SIG-M5 treated with dmso at 0.1 percent for 504 hours (cell line): ENCODE data around the gene AGPS.
A peak's percentile ranks its signal among the peaks of the same experiment; 100 is the strongest.
"Not testable (repeated sequence)": the region's sequence is repeated elsewhere in the genome, so short reads cannot be mapped to it uniquely, and the experiment has no call there.

ENCODE experiments used
- DNase-seq: peaks from one replicate; lab custom pipeline; 2025; ENCODE audit not compliant: unreplicated experiment; lab: John Stamatoyannopoulos, UW

Gene AGPS

DNA sequence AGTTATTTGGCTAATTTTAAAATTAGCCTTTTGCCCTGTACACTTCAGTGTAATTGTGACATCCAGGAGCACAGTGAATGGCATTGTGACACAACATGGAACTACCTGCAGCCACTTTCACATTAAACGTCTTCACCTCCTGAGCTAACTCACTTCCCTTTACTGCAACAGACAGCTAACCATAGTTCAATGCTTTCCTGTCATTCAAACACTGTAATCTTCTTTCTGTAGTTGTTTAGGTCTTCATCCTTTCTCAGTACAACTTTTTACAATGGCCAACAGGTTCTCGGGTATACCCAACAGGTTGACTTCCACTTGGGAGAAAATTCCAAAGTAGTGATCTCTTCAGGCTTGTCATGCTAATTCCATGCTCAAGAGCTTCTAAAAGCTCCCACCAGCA is 8.6 kb upstream of the AGPS start:
- no peak for DNase-seq

DNA sequence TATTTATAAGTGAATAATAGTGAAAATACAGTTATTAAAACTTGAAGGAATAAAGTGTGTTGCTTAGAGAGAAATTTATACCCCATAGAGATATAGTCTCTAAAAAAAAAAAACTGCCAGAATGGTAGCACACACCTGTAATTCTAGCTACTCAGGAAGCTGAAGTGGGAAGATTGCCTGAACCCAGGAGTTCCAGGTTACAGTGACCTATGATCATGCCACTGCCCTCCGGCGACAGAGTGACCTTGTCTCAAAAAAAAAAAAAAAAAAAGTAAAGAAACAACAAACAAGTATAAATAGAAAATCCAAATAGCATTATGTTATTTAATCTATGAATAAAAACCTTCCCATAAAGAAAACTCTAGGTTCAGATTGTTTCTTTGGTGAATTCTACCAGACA is 7.4 kb upstream of the AGPS start:
- DNase-seq = no peak

DNA sequence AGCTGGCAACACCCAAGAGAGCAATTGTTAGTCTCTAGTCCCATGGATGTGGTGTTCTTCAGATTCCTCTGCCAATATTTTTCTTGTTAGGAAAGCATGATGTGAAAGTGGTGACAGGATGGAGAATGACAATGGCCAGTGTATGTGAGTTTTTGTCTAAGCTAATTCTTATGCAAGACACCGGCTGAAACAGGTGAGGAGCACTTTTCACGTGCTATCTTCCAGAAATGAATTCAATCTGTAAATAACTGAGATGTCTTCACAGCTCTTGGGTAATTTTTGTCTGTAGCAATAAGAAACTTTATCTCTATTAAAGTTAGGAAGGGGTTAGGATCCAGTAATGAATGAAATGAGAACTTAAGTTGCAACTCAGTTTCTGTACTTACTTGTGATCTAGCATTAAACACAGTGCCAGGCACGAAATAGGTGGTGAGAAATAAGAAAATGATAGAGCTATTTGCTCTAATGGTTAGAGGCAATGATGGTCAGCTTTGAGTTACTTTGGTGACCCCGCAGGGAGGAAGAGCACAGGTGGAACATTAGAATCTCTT is 676 bp upstream of the AGPS start:
- no peak for DNase-seq

DNA sequence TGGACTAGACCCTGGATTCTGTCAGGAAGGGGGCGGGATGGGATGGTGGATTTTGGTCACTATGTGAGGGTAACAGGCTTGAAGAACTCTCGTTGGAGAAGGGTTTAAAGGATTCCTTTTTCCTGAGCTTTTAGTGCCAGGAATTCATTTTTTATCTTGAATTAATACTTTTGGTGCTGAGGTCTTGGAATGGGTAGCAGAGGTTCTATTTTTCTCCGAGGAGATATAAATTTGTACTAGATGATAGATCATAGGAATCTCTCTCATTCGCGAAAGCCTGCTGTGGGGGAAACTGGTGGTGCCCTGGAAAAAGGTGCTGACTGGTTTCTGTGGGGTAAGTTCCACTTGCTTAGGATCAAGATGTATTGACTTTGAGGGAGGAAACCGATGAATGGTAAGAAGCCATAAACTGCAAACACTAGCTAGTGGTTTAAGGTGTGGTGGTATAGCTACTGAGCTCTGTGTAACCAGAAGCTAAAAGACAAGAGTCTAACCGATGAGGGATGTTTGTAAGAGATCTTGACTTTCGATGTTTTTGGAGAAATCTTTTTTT is 706 bp downstream of the AGPS start:
- no peak for DNase-seq

DNA sequence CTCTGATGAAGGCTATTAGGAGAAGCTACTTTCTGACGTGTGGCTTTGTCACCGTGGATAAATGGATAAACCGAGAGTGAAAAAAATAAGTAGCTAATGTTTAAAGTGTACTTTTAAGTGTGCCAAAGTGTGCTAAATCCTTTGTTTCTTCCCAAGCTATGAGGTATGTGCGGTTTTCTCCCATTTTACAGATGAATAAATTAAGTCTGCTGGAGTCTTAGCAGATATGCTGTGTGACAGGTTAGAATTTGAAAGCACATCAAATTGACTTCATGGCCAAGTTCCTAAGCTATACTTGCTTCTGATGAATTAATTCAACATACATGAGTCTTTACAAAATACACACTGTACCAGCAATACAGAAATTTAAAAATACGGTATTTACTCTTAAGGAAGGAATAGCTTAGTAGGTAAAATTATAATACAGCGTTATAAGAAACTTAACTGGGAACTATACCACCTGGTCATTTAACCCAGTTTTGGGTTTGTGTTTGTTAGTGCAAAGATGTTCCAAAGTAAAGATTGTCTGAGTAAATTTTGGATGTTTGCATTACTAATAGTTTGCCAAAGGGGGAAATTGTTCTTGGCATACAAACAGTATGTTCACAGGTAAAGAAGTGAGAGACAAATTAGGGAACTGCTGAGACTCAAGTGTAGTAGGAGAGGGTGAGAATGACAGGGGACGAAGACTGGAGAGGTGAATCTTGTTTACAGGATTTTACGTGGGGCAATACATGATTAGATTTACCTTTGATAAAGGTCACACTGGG is 1.4 kb downstream of the AGPS start:
- DNase-seq = no peak

DNA sequence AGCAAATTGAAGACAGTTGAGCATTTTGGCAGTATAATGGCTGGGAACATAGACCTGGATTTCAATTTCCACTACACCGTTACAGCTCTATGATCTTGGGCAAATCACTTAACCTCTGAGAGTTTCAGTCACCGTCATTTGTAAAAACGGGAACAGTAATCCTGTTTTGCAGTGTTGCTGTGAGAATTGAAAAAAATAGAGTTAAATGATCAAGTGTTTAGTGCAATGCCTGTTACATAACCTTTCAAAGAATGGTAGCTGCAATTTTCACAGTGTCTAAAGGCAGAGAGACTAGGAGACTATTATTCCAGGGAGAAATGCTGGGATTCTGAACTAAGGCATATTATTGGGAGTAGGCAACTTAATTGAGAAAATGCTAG is 2.0 kb downstream of the AGPS start:
- DNase-seq = peak; percentile 17

DNA sequence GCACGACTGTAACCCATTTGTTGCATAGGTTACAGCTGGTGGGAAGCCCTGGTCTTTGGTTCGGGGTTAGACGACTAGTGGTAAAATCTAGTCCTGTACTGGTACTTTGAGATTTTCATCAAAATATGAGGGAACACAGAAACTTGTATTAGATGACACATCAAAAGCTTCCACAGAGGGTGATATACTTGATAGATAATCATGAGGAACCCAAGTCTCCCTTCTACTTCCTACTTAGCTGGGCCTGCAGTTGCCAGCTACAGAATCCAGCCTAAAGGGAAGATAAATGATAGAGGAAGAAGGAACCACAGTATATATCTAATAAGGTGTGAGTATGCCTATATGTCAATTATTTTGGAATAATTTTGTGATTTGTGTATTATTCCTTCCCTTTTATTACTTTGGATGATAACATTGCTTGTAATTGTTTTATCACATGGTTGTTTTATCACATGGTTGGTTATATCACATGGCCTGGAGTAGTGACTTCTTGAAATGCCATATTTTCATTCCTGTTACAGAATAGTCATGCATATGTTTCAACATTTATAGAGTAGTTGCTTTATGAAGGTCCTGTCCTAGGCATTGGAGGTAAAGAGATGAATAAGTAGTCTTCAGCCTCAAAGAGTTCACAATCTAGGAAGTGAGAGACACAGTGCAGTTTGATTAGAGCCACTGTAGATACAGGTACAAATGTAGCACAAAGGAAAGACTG is 2.9 kb downstream of the AGPS start:
- DNase-seq = peak; percentile 15

DNA sequence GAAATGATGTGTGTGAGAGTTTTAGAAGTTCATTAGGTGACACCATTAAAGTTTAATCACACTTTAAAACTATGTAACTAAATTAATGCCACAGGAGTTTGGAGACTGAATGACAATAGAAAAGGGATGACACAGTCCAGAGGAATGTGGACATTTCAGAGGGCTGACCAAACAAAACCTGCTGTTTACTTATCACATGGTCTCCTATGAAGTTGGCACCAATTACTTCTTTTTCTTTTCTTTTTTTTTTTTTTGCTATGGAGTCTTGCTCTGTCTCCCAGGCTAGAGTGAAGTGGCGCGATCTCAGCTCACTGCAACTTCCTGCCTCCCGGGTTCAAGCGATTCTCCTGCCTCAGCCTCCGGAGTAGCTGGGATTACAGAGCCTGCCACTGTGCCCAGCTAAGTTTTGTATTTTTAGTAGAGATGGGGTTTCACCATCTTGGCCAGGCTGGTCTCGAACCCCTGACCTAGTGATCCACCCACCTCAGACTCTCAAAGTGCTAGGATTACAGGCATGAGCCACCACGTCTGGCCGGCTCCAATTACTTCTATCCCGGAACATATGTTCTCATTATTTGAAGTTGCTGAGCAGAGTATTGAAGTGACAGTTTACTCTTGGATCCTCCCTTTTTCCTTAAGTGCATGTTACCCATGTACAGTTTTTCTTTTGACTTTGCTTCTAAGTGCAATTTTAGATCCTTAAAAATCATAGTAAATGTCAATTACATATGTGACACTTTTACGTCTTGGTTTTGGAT is 4.3 kb downstream of the AGPS start:
- DNase-seq = peak; percentile 22

DNA sequence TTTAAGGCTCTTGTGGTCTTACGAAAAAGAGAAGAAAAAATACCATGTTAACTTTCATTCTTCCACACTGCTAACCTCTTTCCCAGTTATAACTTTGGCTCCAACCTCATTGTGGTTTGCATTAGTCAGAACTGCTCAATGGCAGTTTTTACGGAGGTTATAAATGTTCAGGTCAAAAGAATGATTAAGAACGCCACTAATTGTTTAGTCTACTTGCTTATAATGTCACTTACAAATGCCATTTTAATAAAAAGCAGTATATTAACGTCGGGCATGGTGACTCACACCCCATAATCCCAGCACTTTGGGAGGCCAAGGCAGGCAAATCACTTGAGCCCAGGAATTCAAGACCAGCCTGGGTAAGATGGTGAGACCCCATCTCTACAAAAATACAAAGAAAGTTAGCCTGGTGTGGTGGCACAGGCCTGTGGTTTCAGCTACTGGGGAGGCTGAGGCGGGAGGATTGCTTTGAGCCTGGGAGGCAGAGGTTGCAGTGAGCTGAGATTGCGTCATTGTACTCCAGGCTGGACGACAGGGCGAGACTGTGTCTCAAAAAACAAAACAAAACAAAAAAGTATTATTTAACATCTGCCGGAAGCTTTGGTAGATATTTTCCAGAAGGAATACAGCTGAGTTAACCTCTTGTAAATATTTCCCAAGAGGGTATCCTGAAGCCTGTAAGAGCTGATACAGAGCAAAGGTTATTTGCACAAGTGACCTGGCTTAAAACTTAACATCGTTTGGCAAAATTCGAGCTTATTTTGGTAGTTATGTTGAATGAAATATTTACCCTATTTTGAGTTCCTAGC is 5.1 kb downstream of the AGPS start:
- DNase-seq = peak; percentile 52

DNA sequence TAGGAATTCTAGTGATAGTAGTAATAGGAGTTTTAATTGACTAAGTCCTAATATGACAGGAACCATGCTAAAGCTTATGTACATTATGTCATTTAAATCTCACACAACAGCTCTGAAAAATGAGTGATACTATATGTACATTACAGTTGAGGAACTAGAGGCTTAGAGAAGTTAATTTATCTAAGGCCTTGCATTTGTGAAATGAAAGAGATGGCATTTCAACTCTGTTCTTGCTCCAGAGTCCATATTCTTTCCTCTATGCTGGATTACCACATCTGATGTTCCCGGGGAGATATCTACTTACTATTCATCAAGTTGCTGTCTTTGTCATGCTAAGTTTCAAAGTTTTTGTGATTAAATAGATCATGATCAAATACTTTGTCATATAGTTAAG is 5.7 kb downstream of the AGPS start:
- DNase-seq = no peak

DNA sequence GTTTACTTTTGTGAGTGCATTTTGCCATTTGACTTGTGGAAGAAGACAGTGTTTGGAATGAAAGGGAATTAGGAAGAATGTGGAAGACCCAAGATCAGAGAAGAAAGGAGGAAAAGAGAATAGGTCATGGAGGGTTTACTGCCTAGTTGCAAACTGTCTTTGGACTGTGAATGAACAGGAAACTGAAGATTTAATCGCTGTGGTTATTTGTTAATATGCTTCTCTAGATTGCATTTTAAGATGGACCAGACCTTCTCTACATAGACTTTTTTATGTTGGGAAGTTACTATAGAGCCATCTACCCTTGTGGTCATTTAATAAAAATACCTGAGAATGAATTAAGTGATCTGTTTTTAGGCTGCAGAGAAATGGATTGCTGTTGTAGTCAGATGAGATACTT is 6.2 kb downstream of the AGPS start:
- no peak for DNase-seq

DNA sequence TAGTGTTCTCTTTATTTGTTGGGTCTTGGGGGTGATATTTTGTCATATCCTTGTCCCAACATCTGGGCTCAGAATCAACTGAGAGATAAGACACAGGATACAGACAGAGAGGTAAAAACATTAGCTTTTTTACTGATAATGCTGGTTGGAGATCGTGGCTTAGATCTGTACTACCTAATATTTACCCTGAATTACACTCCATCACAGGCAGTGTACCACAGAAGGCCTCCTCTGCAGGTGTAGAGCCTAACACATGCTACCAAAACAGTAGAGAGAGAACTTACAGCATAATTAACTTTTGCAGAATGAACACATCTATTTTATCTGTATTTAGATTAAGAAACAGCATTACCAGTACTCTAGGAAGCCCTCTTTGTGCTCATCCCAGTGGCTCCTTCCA is 6.8 kb downstream of the AGPS start:
- no peak for DNase-seq

DNA sequence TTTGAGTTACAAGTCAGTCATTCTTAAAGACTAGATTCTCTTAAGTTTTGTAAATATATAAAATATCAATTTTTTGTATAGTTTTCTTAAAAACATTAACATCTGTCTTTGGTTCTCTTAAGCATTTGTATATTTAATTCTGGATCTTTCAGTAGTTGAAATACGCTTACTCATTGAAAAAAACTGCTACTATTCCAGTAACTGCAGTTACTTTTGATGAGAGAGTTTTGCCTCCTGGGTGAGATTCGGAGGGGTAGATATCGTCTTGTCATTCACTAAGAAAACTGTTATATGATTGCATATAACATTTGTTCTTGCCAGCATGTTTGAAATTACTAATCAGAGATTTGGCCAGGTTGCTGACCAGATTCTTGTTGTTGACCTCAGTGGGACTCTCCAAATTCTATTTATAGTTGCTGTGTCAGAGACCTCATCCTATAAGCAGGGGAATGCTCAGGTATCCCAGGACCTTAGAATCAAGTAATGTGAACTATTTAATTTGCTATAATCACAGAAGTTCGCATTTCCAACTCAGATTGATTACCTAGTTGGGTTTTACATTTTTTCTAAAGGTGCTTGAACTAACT is 7.9 kb downstream of the AGPS start:
- no peak for DNase-seq

DNA sequence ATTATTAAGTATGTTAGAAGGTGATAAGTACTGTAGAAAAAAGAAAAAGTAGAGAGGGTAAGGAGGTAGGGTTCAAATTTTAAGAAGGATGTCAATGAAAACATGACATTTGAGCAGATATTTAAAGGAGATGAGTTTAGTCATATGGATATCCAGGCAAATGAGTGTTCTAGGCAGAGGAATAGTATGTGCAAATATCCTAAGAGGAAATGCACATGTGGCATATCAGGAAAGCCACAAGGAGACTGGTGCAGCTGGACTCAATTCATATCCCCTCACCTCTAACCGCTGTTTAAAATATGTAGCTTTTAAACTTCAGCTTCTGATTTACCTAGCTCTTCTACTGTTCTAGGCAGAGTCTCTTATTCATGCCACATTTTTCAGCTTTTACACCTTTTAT is 9.5 kb downstream of the AGPS start:
- no peak for DNase-seq

DNA sequence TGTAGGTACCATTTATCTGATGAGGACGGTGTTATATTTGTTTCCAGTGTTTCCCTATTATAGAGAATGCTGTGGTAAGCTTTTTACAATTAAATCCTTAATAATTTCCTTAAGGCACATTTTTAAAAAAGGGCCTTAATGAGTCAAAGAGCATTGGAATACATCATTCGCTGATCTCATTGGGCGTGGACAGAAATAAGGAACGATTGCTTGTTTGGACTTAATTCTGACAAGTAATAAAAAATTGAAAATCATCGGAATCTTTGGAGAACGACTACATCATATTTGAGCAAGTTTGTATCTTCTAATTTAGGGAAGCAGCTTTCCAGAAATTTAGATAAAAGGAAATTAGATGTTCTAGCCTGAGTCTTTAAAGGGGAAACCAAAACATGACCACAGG is 11.3 kb downstream of the AGPS start:
- DNase-seq = no peak

DNA sequence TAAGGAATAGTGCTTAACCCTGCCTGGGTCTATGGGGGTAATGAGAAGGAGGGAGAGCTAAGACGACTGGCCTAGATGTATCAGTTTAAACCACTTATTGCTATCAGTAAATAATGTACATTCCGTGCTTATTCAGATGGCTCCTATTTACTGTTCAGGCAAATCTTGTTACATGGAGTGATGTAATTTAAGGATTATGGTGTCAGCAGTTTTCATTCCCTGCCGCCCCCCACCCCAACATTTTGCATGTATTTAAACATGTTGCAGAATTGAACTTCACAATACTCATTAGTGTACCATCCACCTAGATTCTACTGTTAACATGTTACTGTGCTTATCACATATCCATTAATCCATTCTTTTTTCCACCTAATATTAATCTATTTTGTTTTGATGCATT is 11.7 kb downstream of the AGPS start:
- no peak for DNase-seq

DNA sequence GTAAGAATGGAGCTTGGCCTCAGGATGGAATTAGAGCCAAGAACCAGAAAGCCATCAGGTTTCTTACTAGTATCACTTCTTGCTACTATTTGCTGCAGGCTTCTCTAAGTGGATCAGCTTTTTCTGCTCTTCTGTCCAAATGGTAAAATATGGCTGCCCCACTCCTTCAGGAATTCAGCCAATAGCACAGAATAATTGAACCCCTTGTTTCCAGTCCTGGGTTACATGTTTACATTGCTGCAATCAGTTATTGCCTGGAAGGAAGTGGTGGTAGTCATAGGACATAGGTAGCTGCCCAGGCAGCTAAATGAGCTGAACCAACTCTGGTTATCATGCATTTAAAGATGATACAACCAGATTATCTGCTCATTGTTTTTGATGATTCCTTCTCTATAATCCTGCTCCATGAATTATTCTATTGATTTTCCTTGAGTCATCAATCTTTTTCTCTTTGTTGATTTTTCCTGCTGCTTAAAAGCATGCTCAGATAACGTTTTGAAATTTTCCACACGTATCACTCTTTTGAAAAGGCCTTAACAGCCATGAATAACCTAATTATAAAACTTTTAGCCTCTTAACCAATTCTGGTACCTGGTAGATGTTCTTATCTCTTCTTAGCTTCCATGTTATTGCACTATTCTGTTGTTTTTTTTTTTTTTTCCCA is 12.6 kb downstream of the AGPS start:
- no peak for DNase-seq

DNA sequence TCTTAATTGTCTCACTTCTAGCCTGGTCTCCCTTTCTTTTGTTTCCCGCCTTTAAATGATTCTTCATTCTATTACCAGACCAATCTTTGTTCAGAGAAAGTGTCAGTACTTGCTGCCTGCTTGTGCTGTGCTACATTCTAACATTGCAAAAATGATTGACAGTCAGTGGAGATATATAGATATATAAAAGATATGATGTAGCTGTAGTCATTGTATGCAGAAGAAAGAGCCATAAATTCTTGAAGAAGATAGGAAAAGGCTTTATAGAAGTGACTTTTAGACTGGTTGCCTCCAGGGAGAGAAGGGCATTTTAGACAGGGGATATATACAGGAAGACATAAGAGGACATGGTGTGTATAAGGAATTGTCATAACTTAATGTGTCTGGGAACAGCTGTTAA is 13.6 kb downstream of the AGPS start:
- DNase-seq = no peak

DNA sequence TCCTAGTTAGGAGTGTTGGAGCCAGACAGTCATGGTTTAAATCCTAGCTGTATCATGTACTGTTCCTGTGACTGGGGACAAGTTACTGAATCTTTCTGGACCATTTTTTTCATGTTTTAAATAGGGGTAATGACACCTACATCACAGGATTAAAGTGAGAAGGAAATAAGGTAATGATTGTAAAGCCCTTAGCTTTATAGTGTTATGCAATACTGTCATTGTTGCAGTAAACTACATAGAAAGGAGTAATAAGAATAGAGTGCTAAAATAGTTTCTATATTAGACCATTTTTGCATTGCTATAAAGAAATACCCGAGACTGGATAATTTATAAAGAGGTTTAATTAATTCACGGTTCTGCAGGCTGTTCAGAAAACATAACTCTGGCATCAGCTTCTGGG is 14.5 kb downstream of the AGPS start:
- DNase-seq = no peak

DNA sequence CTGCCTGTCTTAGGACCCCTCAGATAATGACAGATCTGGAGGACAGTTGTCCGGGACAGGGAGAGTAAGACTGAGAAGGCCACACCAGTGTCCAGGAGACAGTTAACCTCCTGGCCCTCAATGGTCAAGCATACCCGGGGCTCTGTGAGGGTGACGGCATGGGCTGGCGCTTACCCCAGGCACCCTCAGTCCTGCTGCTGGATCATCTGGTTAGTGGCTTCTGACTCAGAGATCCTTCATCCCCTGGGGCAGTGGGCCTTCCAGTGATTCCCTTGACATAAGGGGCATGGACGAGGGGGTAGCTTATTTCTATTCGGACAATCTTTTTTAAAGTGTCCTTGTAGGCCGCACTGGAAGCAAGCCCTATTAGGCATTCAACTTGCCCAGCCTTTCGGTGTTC is 18.1 kb downstream of the AGPS start:
- DNase-seq = not testable (repeated sequence)
